HG03280 (cell line): ENCODE measurements around the gene RPS4Y1.
"Not testable (repeated sequence)": the region's sequence is repeated elsewhere in the genome, so short reads cannot be mapped to it uniquely, and the experiment has no call there.

Experiments
- ATAC-seq: cut with Tn5 transposase; IDR thresholded peaks from one replicate; pipeline ENCODE4 v1.9.1; 2021; ENCODE audit warnings: mild to moderate bottlenecking, moderate library complexity; ENCODE audit not compliant: unreplicated experiment

Gene RPS4Y1

DNA sequence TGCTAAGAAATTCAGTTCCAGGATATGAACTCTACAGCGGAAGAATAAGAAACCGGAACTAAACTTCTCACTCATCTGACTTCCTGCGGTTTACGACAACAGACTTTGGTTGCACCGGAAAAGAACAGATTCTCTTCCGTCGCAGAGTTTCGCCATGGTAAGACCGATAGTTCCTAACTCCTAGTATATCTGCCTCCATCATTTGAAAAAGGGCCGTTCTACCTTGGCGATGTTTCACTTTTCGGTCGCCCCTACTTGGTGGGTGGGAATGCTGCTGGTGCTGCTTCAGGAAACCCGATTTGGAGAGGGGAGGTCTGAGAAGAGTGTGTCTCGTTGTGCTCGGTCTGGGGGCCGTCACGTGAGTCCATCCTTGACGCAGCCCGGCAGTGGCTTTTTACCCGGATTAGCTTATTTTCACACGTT is at the start of gene RPS4Y1:
Gene RPS4Y1 (plus strand): TSS at position 132 of the 423 bp plus-strand sequence. CDS start 23 bp downstream, at position 155.
- ATAC-seq = peak; percentile 90

DNA sequence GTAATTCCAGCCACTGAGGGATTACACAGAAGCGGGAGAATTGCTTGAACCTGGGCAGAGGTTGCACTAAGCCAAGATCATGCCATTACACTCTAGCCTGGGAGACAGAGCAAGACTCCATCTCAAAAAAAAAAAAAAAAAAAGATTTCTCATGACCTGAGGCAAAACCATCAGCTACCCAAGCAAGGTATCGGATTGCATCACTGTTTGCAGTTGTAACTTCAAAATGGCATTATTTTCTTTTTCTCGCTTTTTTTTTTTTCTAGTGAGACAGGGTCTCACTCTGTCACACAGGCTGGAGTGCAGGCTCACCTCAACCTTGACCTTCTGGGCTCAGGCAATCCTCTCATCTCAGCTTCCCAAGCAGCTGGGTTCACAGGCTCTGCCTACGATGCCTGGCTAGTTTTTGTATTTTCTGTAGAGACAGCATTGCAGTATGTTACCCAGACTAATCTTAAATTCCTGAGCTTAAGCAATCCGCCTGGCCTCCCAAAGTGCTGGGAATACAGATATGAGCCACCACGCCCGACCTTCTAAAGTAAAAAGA is 44.4 kb upstream of the RPS4Y1 start:
- no peak for ATAC-seq

DNA sequence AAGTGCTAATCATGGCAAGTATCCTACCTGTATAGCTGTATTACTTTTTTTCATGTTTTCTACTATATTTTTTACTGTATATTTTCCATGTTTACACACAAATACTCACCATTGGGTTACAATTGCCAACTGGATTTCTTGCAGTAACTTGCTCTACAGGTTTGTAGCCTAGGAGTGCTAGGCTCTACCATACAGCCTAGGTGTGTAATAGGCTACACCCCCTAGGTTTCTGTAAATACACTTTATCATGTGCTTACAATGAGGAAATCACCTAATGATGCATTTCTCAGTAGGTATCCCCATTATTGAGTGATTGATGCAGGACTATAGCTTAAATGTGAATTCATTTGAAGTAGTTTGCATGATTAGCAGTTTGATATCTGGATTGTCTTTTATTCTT is 43.4 kb upstream of the RPS4Y1 start:
- no peak for ATAC-seq

DNA sequence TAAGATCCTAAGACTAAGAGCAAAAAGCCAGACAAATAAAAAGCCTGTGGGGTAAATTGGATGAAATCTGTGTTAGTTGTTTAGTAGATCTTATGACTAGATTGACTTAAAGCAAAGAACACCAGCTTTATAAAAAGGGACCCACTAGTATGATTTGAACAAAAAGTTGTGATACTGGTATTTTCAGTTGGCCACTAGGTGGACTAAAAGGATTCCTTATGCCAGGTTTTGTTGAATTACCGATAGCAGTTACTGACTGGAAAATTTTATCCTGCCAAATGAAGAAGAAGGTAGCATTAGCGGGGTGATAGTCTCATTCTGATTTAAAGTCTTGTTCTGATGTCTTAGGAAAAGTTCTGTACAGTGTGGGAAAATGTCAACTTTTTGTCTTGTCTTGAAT is 41.2 kb upstream of the RPS4Y1 start:
- ATAC-seq = no peak

DNA sequence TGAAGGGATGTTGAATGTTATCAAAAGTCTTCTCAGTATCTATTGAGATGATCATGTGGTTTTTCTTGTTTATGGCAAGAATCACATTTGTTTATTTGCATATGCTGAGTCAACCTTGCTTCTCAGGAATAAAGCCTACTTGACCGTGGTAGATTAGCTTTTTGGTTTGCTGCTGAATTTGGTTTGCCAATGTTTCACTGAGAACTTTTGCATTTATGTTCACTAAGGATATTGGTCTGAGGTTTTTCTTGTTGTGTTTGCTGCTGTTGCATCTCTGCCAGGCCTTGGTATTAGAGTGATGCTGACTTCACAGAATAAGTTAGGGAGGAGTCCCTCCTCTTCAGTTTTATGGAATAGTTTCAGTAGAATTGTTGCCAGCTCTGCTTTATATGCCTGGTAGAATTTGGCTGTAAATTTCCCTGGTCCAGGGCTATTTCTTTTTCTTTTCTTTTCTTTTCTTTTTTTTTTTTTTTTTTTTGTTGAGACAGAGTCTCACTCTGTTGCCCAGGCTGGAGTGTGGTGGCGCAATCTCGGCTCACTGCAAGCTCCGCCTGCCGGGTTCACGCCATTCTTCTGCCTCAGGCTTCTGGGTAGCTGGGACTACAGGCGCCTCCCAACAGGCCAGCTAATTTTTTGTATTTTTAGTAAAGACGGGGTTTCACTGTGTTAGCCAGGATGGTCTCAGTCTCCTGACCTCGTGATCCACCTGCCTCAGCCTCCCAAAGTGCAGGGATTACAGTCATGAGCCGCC is 24.1 kb upstream of the RPS4Y1 start:
- not testable (repeated sequence) for ATAC-seq

DNA sequence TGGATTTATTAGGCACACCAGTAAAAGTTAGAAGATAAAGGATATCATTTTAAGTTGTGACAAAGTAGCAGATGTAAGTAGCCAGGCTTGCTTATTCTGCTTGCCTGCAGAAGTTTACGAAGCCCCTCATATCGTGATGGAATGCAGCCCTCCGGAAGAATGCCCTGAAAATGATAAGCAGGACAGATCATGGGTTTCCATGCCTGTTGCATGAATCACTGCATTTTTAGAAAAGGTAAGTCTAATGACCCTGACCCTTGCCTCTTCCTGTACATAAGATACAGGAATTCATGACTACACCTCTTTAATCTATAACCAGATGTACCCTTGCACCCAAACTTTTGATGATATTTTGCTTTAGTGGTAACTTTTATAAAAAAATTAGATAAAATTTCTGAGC is 16.9 kb upstream of the RPS4Y1 start:
- no peak for ATAC-seq

DNA sequence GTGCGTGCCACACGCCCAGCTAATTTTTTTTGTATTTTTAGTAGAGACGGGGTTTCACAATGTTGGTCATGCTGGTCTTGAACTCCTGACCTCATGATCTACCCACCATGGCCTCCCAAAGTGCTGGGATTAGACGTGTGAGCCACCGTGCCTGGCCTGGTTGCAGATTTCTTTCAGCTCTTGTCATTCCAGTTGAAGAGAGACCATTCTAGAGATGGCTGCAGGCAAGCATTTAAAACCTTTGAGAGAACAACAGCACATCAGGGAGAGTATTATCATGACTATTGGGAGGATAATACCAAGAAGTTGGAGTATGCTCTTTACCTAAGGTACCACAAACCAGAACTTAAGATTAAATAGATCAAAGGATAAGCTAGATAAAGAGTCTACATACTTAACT is 12.9 kb upstream of the RPS4Y1 start:
- no peak for ATAC-seq

DNA sequence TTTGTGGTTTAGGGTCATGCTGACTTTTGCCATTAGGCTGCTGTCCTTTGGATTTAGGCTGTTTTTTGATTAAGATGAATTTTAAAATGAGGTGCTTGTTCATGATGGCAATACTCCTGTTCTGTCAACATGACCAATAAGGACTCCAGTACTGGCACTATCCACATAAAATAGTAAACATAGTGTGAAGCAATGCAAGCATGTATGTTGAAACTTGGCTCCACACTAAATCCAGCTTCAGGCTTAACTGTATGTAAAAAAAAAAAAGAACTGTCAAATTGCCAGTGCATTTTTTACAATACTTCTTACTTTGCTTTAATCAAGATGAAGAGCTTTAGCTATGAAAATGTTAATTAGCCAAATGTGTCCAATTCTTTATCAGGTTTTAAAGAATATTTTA is 6.2 kb upstream of the RPS4Y1 start:
- ATAC-seq = no peak

DNA sequence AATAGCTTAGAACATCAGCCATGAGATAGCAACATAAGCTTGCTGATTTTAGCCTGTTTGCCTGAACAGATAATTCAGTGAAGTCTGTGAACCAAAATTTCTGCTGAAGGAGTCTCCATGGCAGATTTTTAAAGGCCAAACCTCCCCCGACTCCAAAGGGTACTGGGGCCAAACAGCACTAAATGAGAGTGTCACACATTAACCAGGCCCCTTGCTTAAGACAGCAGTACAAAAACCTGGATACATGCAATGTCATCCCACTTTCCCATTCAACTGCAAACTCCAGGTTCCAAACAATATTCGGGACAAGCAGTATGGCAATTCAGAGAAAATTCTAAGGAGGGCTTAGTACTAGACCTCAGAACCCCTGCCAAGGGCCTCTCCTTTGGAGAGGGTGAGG is 4.3 kb upstream of the RPS4Y1 start:
- ATAC-seq = no peak

DNA sequence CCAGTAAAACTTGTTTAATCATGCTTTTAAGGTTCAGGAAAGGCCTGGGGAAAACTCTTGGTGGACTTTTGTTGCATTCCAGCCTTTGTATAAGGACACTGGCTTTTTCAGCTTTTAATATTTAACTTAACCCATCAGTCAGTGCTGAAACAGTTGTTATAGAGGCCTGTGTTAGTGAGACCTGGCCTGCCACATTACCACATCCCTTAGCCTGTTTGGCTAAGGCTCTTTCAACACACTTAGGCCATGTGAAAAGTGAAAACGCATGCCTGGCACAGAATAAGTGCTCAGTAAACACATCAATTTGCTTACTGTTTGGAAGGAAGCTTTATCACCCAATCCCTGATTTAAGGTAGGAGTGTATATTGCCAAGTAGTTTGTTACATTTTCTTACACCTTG is 3.5 kb upstream of the RPS4Y1 start:
- ATAC-seq = no peak

DNA sequence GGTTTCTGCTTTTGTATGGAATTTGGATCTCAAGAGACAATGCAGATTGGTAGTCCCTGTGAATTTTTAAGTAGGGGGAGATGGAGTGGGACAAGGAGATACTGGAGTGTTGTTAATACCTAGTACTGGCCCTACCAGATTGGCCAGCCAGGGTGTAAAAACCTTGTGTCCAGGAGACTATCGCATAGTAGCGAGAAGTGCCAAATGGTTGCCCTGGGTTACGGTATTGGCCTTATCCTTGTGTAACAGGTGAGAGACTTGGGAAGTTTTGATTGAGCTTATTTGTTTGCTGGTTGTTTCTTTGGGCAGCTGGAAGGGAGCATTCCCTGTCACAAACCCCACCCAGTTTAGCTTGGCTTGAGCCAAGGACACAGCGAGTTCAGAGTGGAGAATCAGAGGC is 5.4 kb downstream of the RPS4Y1 start:
- ATAC-seq = no peak

DNA sequence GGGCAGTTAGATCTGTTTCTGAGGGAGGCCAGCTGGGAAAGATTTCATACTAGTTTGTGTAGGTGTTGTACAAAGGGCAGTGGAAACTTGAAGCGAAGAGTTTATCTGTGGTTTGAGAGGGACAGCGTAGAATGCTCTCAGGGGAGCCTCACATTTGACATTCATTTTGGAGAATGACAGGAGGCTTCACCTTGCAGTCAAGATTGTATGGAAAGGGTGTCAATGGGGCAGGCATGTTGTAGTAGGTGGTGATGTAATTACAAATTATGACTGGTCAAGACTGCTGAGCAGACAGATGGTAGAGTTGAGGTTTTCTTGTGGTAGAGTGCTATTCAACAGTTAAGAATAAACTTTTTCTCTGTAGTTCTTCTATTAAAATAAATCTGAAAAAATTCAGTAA is 7.0 kb downstream of the RPS4Y1 start:
- no peak for ATAC-seq

DNA sequence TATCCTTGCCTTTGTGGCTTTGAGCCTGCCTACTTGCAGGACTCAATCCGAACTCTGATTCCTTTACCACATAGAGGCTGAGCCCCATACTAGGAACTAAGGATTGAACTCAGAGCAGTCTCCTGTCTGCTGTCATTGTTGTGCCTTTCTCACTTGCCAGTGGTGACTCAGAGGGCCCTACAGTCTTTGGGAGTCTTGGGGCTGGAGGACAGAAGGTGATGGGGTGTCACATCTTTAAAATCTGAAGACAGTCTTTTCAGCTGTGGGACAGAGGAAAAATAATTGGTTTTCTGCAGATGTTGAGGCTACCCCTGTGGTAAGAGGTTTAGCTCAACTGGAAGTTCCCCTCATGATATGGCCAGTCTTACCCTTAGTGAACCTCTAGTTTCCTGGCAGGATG is 8.0 kb downstream of the RPS4Y1 start:
- no peak for ATAC-seq

DNA sequence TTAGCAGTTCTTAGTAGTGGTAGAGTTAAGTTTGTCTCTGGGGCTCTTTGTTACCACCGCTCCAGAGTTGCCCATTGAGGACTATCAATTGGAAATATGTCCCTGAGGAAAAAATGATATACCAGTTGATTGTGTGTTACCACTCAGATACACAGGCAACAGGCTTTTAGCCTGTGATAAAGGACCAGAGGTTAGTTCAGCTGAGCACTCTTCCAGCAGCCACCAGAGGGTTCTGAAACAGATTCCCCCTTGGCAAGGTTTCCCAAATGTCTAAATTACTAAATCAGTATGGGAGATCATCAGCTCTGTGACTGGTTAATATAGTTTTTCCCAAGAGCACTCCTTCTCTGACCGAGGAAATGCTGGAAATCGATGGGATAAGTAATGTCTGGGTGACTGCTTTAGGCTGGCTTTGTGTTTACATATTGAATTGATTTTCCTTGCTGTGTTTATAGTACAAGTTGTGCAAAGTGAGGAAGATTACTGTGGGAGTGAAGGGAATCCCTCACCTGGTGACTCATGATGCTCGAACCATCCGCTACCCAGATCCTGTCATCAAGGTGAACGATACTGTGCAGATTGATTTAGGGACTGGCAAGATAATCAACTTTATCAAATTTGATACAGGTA is 12.9 kb downstream of the RPS4Y1 start:
- no peak for ATAC-seq

DNA sequence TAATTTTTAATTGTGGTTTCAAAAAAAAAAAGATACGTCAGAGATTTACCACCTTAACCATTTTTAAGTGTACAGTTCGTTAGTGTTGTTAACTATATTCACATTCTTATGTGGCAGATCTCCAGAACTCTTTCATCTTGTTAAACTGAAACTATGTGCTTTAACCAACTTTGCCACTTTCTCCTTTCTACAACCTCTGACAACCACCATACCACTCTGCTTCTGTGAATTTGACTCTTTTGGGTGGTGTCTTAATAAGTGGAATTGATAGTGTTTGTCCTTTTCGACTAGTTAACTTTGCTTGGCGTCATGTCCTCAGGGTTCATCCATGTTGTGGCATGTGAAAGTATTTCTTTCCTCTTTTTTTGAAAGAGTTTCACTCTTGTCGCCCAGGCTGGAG is 15.7 kb downstream of the RPS4Y1 start:
- no peak for ATAC-seq

DNA sequence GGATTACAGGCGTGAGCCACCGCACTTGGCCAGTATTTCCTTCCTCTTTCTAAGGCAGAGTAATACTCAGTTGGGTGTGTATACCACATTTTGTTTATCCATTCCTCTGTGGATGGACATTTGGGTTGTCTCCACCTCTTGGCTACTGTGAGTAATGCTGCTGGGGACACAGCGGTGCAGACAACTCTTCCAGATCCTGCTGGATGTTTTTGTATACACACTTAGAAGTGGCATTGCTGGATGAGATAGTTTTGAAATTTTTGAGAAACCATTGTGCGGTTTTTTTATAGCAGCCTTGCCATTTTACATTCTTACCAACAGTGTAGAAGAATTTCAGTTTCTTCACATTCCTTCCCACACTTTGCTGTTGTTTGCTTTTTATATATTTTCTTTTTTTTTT is 16.3 kb downstream of the RPS4Y1 start:
- ATAC-seq = no peak

DNA sequence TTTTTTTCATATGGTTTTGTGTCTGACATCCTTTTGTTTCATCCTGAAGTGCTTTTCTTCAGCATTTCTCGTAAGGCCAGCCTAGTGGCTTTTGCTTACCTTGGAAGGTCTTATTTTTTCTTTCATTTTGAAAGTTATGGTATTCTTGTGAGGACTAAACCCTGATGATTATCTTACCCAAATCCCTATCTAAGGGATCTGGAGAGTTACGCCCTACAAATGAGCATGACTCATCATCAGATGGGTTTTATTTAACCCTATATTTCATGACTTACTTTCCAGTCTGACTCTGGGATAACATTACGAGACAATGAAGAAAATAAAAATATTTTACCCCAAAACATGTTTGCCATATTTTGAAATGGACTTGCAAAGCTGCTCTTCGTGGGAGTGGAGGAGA is 18.4 kb downstream of the RPS4Y1 start:
- ATAC-seq = no peak

DNA sequence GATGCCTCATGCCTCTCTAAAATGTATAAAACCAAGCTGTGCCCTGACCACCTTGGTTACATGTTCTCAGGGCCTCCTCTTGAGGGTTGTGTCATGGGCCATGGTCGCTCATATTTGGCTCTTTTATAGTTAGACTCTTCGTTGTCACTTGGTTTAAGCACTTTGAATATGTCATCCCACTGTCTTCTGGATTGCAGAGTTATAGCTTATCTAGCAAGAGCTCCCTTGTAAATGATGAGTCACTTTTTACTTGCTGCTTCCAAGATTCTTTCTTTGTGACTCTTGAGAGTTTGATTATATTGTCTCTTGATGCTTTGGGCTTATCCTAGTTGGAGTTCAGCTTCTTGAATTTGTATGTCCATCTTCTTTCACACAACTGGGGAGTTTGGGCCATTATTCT is 19.1 kb downstream of the RPS4Y1 start:
- ATAC-seq = no peak

DNA sequence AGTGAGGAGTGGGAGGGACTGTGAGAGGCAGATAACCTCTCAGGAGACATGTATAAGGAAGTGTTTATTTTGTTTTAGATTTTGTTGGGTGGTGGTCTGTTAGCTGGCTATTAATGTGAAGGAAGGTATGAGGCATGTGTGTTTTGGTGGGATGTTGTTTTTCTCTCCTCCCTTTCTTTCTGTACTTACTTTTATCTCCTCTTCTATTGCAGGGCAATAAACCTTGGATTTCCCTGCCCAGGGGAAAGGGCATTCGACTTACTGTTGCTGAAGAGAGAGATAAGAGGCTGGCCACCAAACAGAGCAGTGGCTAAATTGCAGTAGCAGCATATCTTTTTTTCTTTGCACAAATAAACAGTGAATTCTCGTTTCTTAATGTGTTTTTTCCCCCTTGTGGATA is 25.2 kb downstream of the RPS4Y1 start:
- no peak for ATAC-seq

DNA sequence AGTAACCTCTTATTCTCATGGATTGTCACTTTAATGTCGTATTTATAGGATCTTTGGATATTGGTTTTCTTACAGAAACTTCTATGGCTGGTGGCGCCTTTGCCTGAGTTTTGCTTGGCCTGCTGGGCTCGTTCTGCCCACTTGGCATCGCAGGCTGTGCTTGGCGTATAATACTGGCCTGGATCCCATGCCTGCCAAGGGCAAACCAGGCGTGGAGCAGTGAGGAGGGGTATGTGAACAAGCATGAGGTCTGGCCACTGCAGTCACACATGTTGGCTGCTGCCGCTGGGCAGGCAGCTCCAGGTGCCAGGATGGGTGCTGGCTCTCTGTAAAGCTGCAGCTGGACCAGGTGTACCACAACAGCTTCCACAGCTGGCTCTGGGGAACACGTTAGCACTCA is 26.1 kb downstream of the RPS4Y1 start:
- ATAC-seq = no peak

DNA sequence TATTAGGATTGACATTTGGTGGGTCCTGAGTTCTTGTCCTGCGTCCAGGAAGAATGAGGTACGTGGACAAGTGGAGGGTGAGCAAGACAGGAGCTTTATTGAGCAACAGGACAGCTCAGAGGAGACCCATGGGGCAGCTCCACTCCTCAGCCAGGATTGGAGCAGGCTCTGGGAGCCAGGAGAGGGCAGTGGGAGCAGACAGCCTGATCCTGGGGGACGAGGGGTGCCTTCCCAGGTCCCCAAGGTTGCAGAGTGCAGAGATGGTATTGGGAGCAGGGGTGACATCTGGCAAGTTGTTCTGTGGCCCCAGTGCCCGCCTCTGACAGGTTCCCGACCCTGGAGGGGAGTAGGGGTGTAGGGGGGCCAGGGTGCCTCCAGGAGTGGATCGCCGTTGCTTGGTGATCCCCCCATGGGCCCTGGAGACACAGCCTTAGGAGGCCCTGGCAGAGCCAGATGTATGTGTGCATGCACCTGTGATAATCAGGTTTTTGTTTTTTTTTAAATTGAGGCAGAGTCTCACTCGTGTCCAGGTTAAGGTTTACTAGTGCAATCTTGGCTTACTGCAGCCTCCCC is 26.7 kb downstream of the RPS4Y1 start:
- ATAC-seq = no peak

DNA sequence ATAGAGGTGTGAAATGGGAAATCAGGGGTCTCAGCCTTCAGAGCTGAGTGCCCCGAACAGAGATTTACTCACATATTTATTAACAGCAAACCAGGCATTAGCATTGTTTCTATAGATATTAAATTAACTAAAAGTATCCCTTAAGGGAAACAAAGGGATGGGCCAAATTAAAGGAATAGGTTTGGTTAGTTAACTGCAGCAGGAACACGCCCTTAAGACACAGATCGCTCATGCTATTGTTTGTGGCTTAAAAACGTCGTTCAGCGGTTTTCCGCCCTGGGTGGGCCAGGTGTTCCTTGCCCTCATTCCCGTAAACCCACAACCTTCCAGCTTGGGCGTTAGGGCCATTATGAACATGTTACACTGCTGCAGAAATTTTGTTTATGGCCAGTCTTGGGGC is 30.8 kb downstream of the RPS4Y1 start:
- not testable (repeated sequence) for ATAC-seq
